ENCODE results near the gene SAP30L.

DNA sequence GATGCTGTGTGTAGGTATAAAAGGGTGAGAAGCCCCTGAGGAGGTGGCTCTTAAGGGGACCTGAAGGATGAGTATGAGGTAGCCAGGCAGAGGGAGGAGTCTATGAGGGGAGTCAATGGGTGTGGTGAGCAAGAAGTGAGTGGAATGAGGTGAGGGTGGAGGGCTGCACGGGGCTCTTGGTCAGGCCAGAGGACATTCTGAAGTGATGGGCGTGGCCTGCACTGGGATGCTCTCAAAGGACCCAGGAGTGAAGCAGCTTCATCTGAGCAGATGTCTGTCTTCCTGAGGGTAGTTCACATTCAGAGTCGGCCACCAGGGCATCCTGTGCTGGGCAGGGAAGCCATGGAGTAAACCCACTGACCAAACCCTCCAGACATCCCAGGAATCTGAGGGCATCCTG is 45.1 kb upstream of the SAP30L start:
- TF ChIP-seq ZNF274 (IDR thresholded peaks at IDR 0.05; ENCODE audit: low read depth, low read length) (no peak), YY1 (IDR thresholded peaks at IDR 0.05; ENCODE audit: insufficient read depth, insufficient read length) (no peak)

All from NT2/D1 (cell line).